Adipose tissue (tissue), 3 donors: ENCODE measurements around the gene CLMN. TPM values are rescaled to one million over a fixed set of nuclear protein-coding genes. Genes with fewer than 3 reads are reported as not detected.
A peak's percentile ranks its signal among the peaks of the same experiment; 100 is the strongest.
"Not testable (repeated sequence)": the region's sequence is repeated elsewhere in the genome, so short reads cannot be mapped to it uniquely, and the experiment has no call there.

ENCODE experiments used
- H3K27ac ChIP-seq: one replicate; pipeline ENCODE4 v1.5.1; 2013; ENCODE audit warnings: low read depth, low read length
- WGBS, 3 donors: extraction: QIAGEN DNeasy Blood & Tissue Kit; methylation state at CpG; one replicate each; pipeline ENCODE4 v1.1.7; 2013; 5-methylcytosine and 5-hydroxymethylcytosine counted together
- polyA plus RNA-seq, 3 donors: library from polyadenylated mRNA; stranded (reverse); fragments of 200-250 nt; gene quantifications; one replicate each; pipeline ENCODE4 v1.2.3, GENCODE V29; 2013
- donor health status: healthy with polysubstance abuse.
- donor health status: Bipolar disorder and iron deficiency.
- donor health status: healthy.

The CLMN gene
- polyA plus RNA-seq, 3 donors: 11.0 to 25.0 (median 19.7) TPM

GRCh38 chr14:95149441-95149840, 170.3 kb downstream of the CLMN start:
- no peak overlapping the region for H3K27ac ChIP-seq
- 52 to 88% (median 83%) methylated on average over 3 of the region's 3 CpGs for whole genome bisulfite sequencing, 3 donors

- WGBS, 3 donors: 87 to 96% (median 93%) methylated on average over 7 of the region's 7 CpGs
- no peak overlapping the region for H3K27ac ChIP-seq
These were observed 172.1 kb downstream of the CLMN start for GRCh38 chr14:95147597-95147996.

GRCh38 chr14:95146079-95146771, 173.5 kb downstream of the CLMN start:
- H3K27ac ChIP-seq: no peak overlapping the region

GRCh38 chr14:95144849-95145248, 174.9 kb downstream of the CLMN start:
- no peak overlapping the region for H3K27ac ChIP-seq
- WGBS, 3 donors: 70 to 93% (median 92%) methylated on average over 2 of the region's 2 CpGs

More at GRCh38 chr14:95146079-95146771, 173.5 kb downstream of the CLMN start:
- 53 to 80% (median 74%) methylated on average over 10 of the region's 10 CpGs for WGBS, 3 donors

- WGBS, 3 donors: 46 to 55% (median 48%) methylated on average over 4 of the region's 4 CpGs
- no peak overlapping the region for H3K27ac ChIP-seq
These were observed 175.7 kb downstream of the CLMN start for GRCh38 chr14:95143808-95144620.

- 93 to 96% (median 94%) methylated on average over 2 of the region's 2 CpGs for WGBS, 3 donors
- H3K27ac ChIP-seq: no peak overlapping the region
These were observed 177.5 kb downstream of the CLMN start for GRCh38 chr14:95142208-95142607.

- no peak overlapping the region for H3K27ac ChIP-seq
- 44 to 64% (median 49%) methylated on average over 1 of the region's 1 CpG for WGBS, 3 donors
These were observed 178.0 kb downstream of the CLMN start for GRCh38 chr14:95141684-95142083.

GRCh38 chr14:95140060-95140858, 179.4 kb downstream of the CLMN start:
- no peak overlapping the region for H3K27ac ChIP-seq
- WGBS, 3 donors: 61 to 66% (median 65%) methylated on average over 5 of the region's 5 CpGs

GRCh38 chr14:95138876-95139275, 180.8 kb downstream of the CLMN start:
- H3K27ac ChIP-seq: no peak overlapping the region
- no CpG with 5 or more reads among the region's 1 CpG for WGBS, 3 donors

GRCh38 chr14:95138455-95138854, 181.3 kb downstream of the CLMN start:
- 72 to 84% (median 78%) methylated on average over 4 of the region's 5 CpGs for WGBS, 3 donors
- not testable (repeated sequence) for H3K27ac ChIP-seq

GRCh38 chr14:95137804-95138167, 181.9 kb downstream of the CLMN start:
- H3K27ac ChIP-seq: peak overlapping the region; percentile 15
- 40 to 54% (median 44%) methylated on average over 5 of the region's 5 CpGs for WGBS, 3 donors

GRCh38 chr14:95137164-95137803, 182.4 kb downstream of the CLMN start:
- peak overlapping the region; percentile 15 for H3K27ac ChIP-seq

GRCh38 chr14:95136631-95137030, 183.1 kb downstream of the CLMN start:
- WGBS, 3 donors: 87 to 96% (median 94%) methylated on average over 1 of the region's 1 CpG
- no peak overlapping the region for H3K27ac ChIP-seq

- 90 to 94% (median 91%) methylated on average over 8 of the region's 8 CpGs for WGBS, 3 donors
- H3K27ac ChIP-seq: no peak overlapping the region
These were observed 185.3 kb downstream of the CLMN start for GRCh38 chr14:95134304-95134933.

- no peak overlapping the region for H3K27ac ChIP-seq
- WGBS, 3 donors: 94 to 99% (median 96%) methylated on average over 2 of the region's 2 CpGs
These were observed 186.4 kb downstream of the CLMN start for GRCh38 chr14:95133282-95133681.

GRCh38 chr14:95132760-95133159, 186.9 kb downstream of the CLMN start:
- WGBS, 3 donors: 89 to 95% (median 92%) methylated on average over 5 of the region's 5 CpGs
- no peak overlapping the region for H3K27ac ChIP-seq
